GM21526 (cell line): Measurements from ENCODE around the gene SPG11.
"Not testable (repeated sequence)": the region's sequence is repeated elsewhere in the genome, so short reads cannot be mapped to it uniquely, and the experiment has no call there.

Experiments
- ATAC-seq: cut with Tn5 transposase; IDR thresholded peaks from one replicate; pipeline ENCODE4 v1.9.1; 2021; ENCODE audit warnings: moderate library complexity; ENCODE audit not compliant: unreplicated experiment, low FRiP score

SPG11 gene

DNA sequence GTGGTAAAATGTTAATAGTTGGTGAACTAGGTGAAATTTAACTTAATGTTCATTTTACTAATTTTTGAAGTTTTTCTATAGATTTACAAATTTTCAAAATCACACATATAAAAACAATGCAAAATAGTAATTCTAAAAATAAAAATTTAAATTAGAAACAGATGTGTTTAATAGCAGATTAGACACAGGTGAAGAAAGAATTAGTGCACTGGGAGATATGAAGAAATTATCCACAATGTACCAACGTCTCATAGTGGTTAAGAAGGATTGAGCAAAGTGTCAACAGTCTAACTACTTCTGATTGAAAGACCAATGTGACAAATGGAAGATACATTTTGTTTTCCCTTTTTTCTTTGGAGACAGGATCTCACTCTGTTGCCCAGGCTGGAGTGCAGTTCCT, 26.5 kb downstream of the SPG11 start:
- ATAC-seq: no peak

DNA sequence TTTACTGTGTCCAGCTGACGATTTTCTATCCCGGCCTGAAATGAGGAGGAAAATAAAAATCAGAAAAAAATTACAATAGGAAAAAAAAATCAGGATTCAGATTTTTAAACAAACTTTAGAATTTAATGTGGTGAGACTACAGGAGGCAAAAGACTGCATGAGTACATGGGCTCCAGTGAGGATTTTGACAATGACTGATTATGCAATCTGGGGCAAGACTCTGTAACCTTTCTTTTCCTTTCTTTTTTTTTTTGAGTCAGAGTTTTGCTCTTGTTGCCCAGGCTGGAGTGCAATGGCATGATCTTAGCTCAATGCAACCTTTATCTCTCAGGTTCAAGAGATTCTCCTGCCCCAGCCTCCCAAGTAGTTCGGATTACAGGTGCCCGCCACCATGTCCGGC, 29.9 kb downstream of the SPG11 start:
- no peak for ATAC-seq

GRCh38 chr15:44625286-44625685, 38.2 kb downstream of the SPG11 start:
- ATAC-seq: not testable (repeated sequence)

DNA sequence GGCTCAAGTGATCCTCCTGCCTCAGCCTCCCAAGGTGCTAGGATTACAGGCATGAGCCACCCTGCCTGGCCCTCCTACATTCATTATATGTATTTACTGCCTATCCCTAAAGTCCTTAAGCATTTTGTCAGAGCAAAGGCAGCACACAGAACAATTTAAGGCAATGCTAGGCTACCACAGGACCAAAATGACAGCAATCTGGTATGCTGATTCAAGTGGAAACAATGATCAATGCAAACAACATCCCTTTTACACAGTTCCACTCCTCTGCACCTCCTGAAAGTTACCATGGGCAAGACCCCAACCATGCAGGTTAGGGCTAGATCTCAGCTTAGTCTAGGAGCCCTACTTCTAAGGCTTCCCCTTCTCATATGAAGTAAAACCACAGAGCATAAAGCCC, 40.3 kb downstream of the SPG11 start:
- no peak for ATAC-seq

DNA sequence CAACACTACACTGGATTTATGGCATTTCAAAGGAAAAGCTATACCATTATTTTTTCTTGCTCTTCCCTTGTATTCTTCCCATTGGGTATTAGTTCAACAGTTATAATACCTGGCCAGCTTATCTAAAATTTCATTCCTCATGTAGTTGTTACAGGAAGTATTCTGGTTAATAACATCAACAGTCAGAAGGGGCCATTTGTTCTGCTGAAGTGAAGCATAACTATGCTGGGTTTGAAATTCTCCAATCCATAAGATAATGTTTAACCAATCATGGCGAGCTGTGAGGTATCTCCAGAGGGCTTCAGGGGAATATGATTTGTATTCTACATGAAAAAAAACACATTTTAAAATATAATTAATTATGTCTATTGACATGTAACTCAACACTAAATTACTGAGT, 43.4 kb downstream of the SPG11 start:
- no peak for ATAC-seq

DNA sequence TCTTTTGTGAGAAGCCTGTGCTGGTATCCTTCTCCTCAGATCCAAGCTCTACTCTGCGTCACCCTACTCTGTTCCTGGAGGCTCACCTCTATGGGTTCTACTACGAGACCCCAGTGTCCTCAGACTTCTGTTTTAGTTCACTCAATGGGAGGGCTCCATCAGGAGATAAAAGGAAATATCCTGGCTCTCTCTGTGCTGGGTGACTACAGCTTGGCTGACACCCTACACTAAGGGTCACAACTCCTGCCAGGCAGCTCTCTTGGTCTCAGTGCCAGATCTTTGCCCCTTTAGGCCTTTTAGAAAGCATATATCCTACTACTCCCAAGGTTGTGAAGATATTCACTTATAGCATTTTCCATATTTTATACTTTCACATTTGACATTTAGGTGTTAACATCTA, 46.5 kb downstream of the SPG11 start:
- ATAC-seq: no peak

GRCh38 chr15:44606740-44607139, 56.7 kb downstream of the SPG11 start:
- ATAC-seq: no peak

GRCh38 chr15:44603126-44603525, 60.3 kb downstream of the SPG11 start:
- ATAC-seq: no peak

- no peak for ATAC-seq
Observed at GRCh38 chr15:44598892-44599291, 64.6 kb downstream of the SPG11 start.

DNA sequence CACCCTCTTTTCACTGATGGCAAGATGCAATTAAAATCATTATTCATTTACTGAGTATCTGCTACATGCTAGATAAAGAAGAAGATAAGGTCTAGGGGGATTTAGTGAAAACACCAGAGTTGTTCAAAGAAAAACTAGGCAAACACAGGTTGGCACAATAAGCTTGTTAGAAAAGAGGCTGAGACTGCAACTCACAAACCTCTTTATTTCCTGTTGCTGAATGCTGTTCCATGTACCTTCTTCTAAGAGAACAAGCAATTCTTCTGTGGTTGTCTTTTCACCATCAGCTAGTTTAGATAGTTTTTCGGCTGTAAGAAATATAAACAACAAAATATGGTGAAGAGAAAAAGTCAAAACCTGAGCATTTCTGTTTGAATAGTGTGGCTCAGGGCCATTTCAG, 65.4 kb downstream of the SPG11 start:
- ATAC-seq: no peak

GRCh38 chr15:44596511-44597010, 66.9 kb downstream of the SPG11 start:
- no peak for ATAC-seq

- no peak for ATAC-seq
Observed at GRCh38 chr15:44595656-44596510, 67.6 kb downstream of the SPG11 start.

DNA sequence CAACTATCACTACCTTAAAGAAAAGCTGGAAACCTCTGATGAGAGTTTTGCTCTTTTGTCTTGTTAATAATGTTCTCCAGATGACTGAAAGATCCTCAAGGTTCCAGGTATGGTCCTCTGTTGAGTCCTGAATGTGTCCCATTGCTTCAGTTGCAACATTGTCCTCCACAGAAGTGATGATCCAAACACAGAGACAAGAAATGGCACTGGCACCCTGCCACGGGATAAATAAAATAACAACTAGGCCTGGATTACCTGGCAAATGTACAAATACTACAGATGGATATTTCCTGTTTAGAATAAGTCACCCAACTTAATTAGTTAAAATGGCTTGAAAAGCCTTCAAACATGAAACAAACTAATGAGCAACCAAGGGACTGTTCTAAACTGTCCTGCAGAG, 68.2 kb downstream of the SPG11 start:
- no peak for ATAC-seq

DNA sequence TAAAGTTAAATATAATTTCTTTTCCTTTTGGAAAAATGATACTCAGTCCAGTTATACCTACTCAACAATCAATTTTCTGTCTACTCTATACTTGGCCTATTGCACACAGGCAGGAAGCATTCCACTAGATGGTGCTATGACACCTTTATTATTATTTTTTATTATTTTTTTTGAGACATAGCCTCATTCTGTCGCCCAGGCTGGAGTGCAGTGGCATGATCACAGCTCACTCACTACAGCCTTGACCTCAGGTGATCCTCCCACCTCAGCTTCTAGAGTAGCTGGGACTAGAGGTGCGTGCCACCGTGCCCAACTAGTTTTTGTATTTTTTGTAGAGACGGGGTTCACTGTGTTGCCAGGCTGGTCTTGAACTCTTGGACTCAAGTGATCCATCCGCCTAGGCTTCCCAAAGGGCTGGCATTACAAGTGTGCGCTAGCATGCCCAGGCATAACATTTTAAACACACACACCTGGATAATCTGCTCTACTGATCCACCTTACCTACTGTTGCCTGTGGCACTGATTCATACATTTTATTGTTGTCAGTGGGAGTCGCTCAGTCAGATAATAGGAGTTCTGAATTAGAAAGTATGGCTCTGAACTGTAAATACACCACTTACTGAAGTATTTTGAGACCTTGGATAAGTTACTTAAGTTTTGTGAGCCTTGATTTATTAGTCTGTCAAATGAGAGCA, 70.3 kb downstream of the SPG11 start:
- ATAC-seq: no peak

GRCh38 chr15:44591326-44591725, 72.1 kb downstream of the SPG11 start:
- no peak for ATAC-seq

DNA sequence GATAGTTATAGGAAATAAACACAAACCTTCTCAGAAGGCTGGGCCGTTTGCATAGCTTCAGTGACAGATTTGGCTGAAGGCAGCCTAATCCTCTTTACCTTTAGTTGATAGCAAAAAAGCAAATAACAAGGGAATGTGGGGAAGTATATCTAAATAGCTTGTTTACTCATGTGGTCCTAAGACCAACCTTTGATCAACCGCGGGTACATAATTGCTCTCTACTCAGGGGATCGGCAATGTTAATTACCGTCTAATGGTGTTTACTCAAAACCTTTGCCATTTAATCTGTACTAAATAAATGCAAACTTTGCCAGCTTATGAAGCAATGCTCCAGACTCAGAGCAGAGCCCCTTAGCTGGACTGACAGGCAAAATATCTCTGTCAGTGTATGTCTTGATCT, 74.9 kb downstream of the SPG11 start:
- no peak for ATAC-seq

- no peak for ATAC-seq
Observed at GRCh38 chr15:44585633-44586032, 77.8 kb downstream of the SPG11 start.

- no peak for ATAC-seq
Observed at GRCh38 chr15:44584162-44584749, 79.2 kb downstream of the SPG11 start.

GRCh38 chr15:44580105-44580504, 83.4 kb downstream of the SPG11 start:
- ATAC-seq: no peak

DNA sequence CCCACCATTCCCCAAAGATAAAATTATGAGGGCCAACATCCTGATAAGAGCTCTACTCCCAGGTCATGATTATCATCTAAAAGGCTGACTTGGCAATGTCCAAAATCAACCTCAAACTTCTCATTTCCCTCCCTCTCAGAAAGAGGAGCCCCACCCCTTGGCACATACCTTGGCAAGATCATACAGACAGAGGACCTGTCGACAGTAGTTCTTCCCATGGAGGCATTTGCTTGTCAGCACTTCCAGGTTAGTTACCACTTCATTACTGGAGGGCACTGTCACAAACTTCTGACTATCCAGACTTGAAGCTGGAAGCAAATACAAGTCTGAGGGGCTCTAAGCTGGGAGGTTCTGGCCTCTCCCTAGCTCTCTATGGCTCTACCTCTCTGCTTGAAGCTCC, 88.7 kb downstream of the SPG11 start:
- ATAC-seq: no peak

GRCh38 chr15:44573386-44573785, 90.1 kb downstream of the SPG11 start:
- no peak for ATAC-seq
